ENCODE data around the gene TRAPPC2L. TPM values are rescaled to one million over a fixed set of nuclear protein-coding genes. Genes with fewer than 3 reads are reported as not detected.

TRAPPC2L gene
- polyA plus RNA-seq, 3 donors: 25.4 to 56.8 (median 47.6) TPM

- WGBS, 3 donors: 55 to 68% (median 67%) methylated on average over 24 to 26 of the region's 26 CpGs
- no peak overlapping the region for H3K27ac ChIP-seq (ENCODE audit: low read depth, low read length)
These were observed 53.6 kb downstream of the TRAPPC2L start for GRCh38 chr16:88910284-88911135.

- 57 to 74% (median 71%) methylated on average over 36 of the region's 36 CpGs for WGBS, 3 donors
- H3K27ac ChIP-seq (ENCODE audit: low read depth, low read length): no peak overlapping the region
These were observed 54.4 kb downstream of the TRAPPC2L start for GRCh38 chr16:88911136-88911945.

DNA sequence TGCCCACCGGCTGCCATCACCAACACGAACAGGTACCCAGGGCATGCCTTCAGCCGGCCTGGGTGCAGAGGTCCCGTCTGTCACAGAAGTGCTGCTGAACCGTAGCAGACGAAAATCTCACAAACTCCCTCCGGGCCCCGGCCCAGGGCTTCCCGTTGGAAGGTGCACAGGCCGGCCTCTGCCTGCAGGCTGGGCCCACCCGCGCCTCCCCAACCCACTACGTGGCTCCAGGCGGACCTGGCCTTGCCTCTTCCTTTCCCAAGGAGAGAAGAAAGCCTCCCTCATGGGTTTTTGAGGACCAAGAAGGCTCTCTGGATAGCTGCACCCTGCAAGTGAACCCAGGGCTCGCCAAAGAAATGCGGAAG is 55.0 kb downstream of the TRAPPC2L start:
- 90 to 95% (median 91%) methylated on average over 16 of the region's 16 CpGs for WGBS, 3 donors

More for the DNA sequence above, 55.0 kb downstream of the TRAPPC2L start:
- H3K27ac ChIP-seq (ENCODE audit: low read depth, low read length): no peak overlapping the region

Other genes starting within 250 kb of the TRAPPC2L start
- not detected for gene IL17C, start 218.6 kb upstream of the TRAPPC2L start, polyA plus RNA-seq
- gene CYBA, start 206.1 kb upstream of the TRAPPC2L start, polyA plus RNA-seq: 100 to 1,000 TPM in 1 of 3 donors, 10 to 100 TPM in 2; 70.7 to 195 (median 93.1) TPM
- 10 to 100 TPM; 22.6 to 34.5 (median 31.2) TPM for gene MVD, start 194.0 kb upstream of the TRAPPC2L start, polyA plus RNA-seq
- gene SNAI3, start 170.6 kb upstream of the TRAPPC2L start, polyA plus RNA-seq: under 1 TPM; 0.22 to 0.71 (median 0.45) TPM
- 10 to 100 TPM in 2 of 3 donors, 1 to 10 TPM in 1; 9.8 to 25.9 (median 13.8) TPM for gene RNF166, start 150.7 kb upstream of the TRAPPC2L start, polyA plus RNA-seq
- gene CTU2, start 150.6 kb upstream of the TRAPPC2L start, polyA plus RNA-seq: 10 to 100 TPM in 2 of 3 donors, 1 to 10 TPM in 1; 9.5 to 19.3 (median 17.3) TPM
- 100 to 1,000 TPM in 2 of 3 donors, 10 to 100 TPM in 1; 61.0 to 436 (median 237) TPM for gene PIEZO1, start 71.9 kb upstream of the TRAPPC2L start, polyA plus RNA-seq
- gene CDT1, start 53.3 kb upstream of the TRAPPC2L start, polyA plus RNA-seq: 1 to 10 TPM in 1 of 3 donors, under 1 TPM in 2; 0.33 to 2.6 (median 0.60) TPM
- 100 to 1,000 TPM; 162 to 256 (median 227) TPM for gene APRT, start 45.2 kb upstream of the TRAPPC2L start, polyA plus RNA-seq
- 10 to 100 TPM in 2 of 3 donors, 1 to 10 TPM in 1; 6.3 to 23.8 (median 18.9) TPM for gene GALNS, start 180 bp upstream of the TRAPPC2L start, polyA plus RNA-seq
- under 1 TPM in 2 of 3 donors, not detected in 1; 0.07 to 0.09 TPM for gene PABPN1L, start 9.5 kb downstream of the TRAPPC2L start, polyA plus RNA-seq
- gene CBFA2T3, start 120.1 kb downstream of the TRAPPC2L start, polyA plus RNA-seq: 10 to 100 TPM in 2 of 3 donors, 1 to 10 TPM in 1; 7.7 to 19.6 (median 10.7) TPM
- 10 to 100 TPM; 15.3 to 24.3 (median 18.0) TPM for gene ACSF3, start 236.7 kb downstream of the TRAPPC2L start, polyA plus RNA-seq

All from adipose tissue (tissue), 3 donors.